RWPE1 (cell line): ENCODE measurements around the gene TRIM50.
"Not testable (repeated sequence)": the region's sequence is repeated elsewhere in the genome, so short reads cannot be mapped to it uniquely, and the experiment has no call there.

Experiments
- CTCF ChIA-PET: fragments of 350-600 bp; sonication (Branson Sonifier 250); formaldehyde crosslinking; extraction: SDS; loops from one replicate; lab custom pipeline; 2021; lab: Yijun Ruan, JAX
- POLR2A ChIA-PET: fragments of 400-600 bp; formaldehyde crosslinking; extraction: SDS; loops from one replicate; lab custom pipeline; 2020; ENCODE audit warnings: antibody characterized with exemption; ENCODE audit not compliant: low non-redundant PET; lab: Yijun Ruan, JAX
- DNase-seq: peaks from one replicate; pipeline ENCODE4 v3.0.0; 2012; ENCODE audit warnings: low spot score
- H3K27ac ChIP-seq: fragments of 450-650 bp; 2 replicates; pipeline ENCODE4 v1.5.1; 2017
- TF ChIP-seq, protein P1 (sequence below): fragments of 450-650 bp; conservative IDR thresholded peaks from 2 replicates; pipeline ENCODE4 v1.5.1; 2017; ENCODE audit warnings: low read depth, mild to moderate bottlenecking

The TRIM50 gene

DNA sequence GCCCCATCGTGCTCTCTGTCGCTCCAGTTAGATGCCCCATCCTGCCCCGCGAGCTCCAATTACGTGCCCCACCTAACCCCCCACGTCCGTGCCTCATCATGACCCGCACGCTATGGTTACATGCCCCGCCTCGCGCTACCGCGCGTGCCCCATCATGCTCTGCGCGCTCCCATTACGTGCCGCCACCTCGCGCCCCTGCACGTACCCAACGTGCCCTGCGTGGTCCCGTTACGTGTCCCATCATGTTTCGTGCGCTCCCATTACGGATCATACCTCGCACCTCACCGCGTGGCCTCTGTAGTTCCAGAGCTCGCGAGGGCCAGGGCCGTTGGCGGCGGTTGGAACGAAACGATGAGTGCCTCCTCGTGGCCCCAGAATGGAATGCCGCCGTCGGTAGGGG lies at the start of gene TRIM50, which contains the start of gene FKBP6:
TRIM50 (minus strand) TSS at position 161 of the 400 bp plus-strand sequence. CDS start 3,295 bp downstream, outside the sequence.
FKBP6 (plus strand) TSS at position 240 of the 400 bp plus-strand sequence. CDS start 268 bp downstream, outside the sequence.
- DNase-seq, H3K27ac ChIP-seq, POLR2A ChIA-PET, CTCF ChIA-PET: not testable (repeated sequence)

DNA sequence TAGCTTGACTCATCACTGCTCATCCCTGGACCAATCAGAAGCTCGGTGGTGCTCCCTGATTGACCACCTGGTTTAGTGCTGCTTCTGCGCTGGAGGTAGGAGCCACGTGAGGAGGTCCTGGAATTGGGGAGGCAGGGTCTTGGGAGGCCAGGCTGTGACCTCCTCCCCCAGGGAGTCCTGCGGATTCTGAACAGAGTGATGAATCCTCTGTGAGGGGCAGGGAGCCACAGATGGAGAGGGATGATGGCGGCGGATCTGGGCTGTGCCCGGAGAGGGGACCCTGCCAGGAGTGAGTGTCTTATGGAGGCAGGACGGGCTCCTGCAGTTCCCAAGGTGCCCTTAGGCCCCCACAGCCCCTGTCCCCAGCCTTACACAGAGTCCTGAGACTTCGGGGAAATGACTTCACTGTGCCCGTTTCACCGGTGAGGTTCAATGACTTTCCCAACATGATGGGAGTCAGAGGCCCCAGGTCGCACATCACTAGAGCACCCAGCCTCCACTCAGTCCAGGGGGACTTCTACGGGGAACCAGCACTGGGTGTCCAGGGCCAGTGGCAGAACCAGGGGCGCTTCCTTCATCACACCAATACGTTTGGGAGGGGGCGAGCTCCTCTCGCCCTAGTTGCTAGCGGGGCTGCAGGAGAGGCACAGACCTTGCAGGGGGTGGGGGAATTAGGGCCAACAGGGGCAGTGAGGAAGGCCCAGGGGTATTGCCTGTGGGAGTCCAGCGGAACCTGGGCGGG lies 49.0 kb upstream of the TRIM50 start:
- DNase-seq: no peak
- no peak overlapping the region for H3K27ac ChIP-seq
- ChIA-PET POLR2A (no interaction called here), CTCF (no interaction called here)
- TF ChIP-seq, protein P1, sequence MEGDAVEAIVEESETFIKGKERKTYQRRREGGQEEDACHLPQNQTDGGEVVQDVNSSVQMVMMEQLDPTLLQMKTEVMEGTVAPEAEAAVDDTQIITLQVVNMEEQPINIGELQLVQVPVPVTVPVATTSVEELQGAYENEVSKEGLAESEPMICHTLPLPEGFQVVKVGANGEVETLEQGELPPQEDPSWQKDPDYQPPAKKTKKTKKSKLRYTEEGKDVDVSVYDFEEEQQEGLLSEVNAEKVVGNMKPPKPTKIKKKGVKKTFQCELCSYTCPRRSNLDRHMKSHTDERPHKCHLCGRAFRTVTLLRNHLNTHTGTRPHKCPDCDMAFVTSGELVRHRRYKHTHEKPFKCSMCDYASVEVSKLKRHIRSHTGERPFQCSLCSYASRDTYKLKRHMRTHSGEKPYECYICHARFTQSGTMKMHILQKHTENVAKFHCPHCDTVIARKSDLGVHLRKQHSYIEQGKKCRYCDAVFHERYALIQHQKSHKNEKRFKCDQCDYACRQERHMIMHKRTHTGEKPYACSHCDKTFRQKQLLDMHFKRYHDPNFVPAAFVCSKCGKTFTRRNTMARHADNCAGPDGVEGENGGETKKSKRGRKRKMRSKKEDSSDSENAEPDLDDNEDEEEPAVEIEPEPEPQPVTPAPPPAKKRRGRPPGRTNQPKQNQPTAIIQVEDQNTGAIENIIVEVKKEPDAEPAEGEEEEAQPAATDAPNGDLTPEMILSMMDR: no peak

DNA sequence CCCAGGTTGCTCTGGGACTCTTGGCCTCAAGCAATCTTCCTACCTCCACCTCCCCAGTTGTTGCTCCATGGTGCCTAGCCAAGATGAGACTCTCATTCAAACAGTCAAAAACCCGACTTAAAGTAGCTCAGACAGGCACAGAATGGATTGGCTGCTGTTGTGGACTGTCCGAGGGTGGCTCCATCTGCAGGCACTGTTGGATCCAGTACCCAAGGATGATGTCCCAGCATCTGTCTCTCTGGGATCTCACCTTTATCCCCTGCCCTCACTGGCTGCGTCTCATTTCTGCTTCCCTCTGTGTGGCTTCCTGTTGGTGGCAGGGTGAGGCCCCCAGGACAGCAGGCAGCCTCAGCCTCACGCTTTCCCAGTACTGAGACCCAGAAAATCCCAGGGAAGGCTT lies 48.4 kb upstream of the TRIM50 start:
- H3K27ac ChIP-seq, CTCF ChIA-PET, POLR2A ChIA-PET, DNase-seq: not testable (repeated sequence)

DNA sequence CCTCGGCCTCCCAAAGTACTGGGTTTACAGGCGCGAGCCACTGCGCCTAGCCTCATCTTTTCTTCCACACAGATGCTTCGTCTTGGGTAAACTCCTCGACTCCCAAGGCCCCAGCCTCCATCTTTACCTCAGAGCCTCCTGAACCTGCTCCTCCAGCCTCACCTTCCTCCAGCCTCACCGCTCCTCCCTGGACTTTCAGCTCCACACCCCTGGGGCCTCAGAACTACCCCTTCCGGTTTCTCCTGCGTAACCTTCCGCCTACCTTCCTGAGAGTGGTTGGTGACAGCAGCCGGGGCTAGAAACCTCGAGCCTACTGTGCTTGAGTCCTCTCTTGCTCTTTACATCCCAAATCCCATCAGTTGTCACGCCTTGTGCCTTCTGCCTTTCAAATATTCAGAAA lies 45.9 kb upstream of the TRIM50 start:
- TF ChIP-seq, protein P1: no peak
- ChIA-PET CTCF (no interaction called here), POLR2A (no interaction called here)

DNA sequence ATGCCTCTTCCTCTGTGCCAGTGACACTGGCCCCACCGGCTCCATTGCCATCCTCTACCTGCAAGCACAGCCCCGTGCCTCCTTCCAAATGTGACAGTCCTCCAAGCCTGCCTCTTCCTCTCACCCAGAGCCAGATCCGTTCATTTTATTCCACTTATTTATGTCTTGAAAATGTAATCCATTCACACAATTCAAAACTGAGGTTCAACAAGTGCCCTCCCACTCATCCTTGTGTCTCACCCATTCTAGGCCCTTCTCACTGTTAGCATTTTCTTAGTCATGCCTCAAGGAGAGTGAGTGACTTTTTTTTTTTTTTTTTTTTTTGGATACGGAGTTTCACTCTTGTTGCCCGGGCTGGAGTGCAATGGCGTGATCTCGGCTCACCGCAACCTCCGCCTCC lies 41.7 kb upstream of the TRIM50 start:
- TF ChIP-seq, protein P1: no peak
- ChIA-PET CTCF (no interaction called here), POLR2A (no interaction called here)
- no peak overlapping the region for H3K27ac ChIP-seq
- DNase-seq: no peak

More for the DNA sequence above, 45.9 kb upstream of the TRIM50 start:
- no peak for DNase-seq
- no peak overlapping the region for H3K27ac ChIP-seq

DNA sequence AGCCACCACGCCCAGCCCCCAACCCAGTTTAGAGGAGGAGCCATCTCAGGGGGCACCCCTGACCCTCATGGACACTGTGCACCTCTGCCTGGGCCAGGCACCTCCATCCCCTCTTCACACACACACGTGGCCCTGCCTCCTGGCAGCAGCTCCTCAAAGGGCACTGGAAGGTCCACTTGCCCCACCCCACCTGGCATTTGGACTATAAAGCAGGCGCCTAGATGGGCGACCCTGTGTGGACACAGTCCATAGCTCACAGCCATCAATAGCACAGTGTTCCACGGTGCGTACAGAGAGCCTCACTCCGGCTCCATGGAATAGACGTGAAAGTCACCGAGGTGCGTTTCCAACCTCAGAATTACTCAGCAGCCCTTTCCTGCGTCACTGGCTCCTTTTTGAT lies 41.1 kb upstream of the TRIM50 start:
- ChIA-PET CTCF (no interaction called here), POLR2A (no interaction called here)
- DNase-seq: no peak
- TF ChIP-seq, protein P1: no peak
- H3K27ac ChIP-seq: no peak overlapping the region

DNA sequence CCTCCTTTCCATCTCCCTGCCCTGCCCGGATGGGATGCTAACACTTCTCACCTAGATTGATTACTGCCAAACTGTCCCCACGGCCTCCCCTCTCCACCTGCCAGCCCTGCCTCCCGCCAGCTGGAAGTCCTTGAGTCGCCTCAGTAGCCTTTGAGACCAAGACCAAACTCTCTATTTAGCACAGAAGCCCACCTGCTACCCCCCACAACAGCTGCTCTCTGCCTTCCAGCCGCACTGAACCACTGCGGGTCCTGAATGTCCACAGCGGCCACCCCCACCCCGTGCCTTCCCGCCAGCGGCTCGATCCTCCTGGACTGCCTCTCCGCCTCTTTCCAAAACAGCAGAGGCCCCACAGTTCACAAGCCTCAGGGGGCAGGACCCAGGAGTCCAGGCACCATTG lies 39.1 kb upstream of the TRIM50 start:
- CTCF ChIA-PET: no interaction called here
- POLR2A ChIA-PET: no interaction called here
- TF ChIP-seq, protein P1: no peak
- no peak for DNase-seq
- no peak overlapping the region for H3K27ac ChIP-seq
